SK-N-SH (cell line): ENCODE data around the gene WDR93. TPM values are rescaled to one million over a fixed set of nuclear protein-coding genes. Genes with fewer than 3 reads are reported as not detected.

ENCODE experiments used
- CTCF ChIA-PET: fragments of 300-600, 350-600 bp; formaldehyde crosslinking; extraction: SDS; loops from one replicate; lab custom pipeline; 2021; lab: Yijun Ruan, JAX
- POLR2A ChIA-PET: fragments of 350-600 bp; sonication (Branson Sonifier 250); formaldehyde crosslinking; extraction: SDS; loops from one replicate; lab custom pipeline; 2020; ENCODE audit warnings: antibody characterized with exemption, inconsistent platforms; lab: Yijun Ruan, JAX
- DNase-seq: peaks from one replicate; pipeline ENCODE4 v3.0.0; 2012
- H2AFZ ChIP-seq: fragments of 200-600 bp; sonication (generic); 2 replicates; pipeline ENCODE4 v1.8.1; 2016; ENCODE audit warnings: antibody characterized with exemption, mild to moderate bottlenecking, low read depth
- H3F3A ChIP-seq: fragments of 200-600 bp; sonication (generic); replicated peaks from 2 replicates; pipeline ENCODE3; 2016; ENCODE audit warnings: antibody characterized with exemption, mild to moderate bottlenecking; ENCODE audit not compliant: insufficient read depth
- H3K27ac ChIP-seq, 2 experiments: fragments of 200-500 bp in 1 of 2; fragments of 200-600 bp in 1 of 2; sonication (Bioruptor generic) in 1 of 2; sonication (generic), shearing (Covaris generic) in 1 of 2; 2 replicates each; pipeline versions ENCODE4 v1.5.1 to v1.6.1; 2014 to 2016; ENCODE audit warnings: low read depth in 2 of 2, inconsistent platforms in 1 of 2, low read length in 1 of 2, mild to moderate bottlenecking in 1 of 2, mixed read lengths in 1 of 2
- H3K27me3 ChIP-seq: fragments of 200-600 bp; sonication (generic), shearing (Covaris generic); 2 replicates; pipeline ENCODE4 v1.6.1; 2016; ENCODE audit warnings: mixed run types; ENCODE audit not compliant: insufficient read depth
- H3K36me3 ChIP-seq, 2 experiments: fragments of 200-500 bp in 1 of 2; fragments of 200-600 bp in 1 of 2; sonication (Bioruptor generic) in 1 of 2; sonication (generic) in 1 of 2; replicated peaks in 1 of 2; 2 replicates each; pipeline versions ENCODE3 to v1.5.1; 2014 to 2016; ENCODE audit warnings: low read length in 1 of 2, mild to moderate bottlenecking in 1 of 2; ENCODE audit not compliant: insufficient read depth in 2 of 2, control insufficient read depth in 1 of 2
- H3K4me1 ChIP-seq, 2 experiments: fragments of 200-500 bp in 1 of 2; fragments of 200-600 bp in 1 of 2; sonication (Bioruptor generic) in 1 of 2; sonication (generic), shearing (Covaris generic) in 1 of 2; 2 replicates each; pipeline versions ENCODE4 v1.5.1 to v1.6.1; 2014 to 2016; ENCODE audit warnings: low read depth in 1 of 2, low read length in 1 of 2, mixed run types in 1 of 2; ENCODE audit not compliant: insufficient read depth in 2 of 2, control insufficient read depth in 1 of 2
- H3K4me2 ChIP-seq: fragments of 200-600 bp; sonication (generic), shearing (Covaris generic); 2 replicates; pipeline ENCODE4 v1.6.1; 2017; ENCODE audit warnings: mixed run types
- H3K4me3 ChIP-seq, 2 experiments: fragments of 200-500 bp in 1 of 2; fragments of 200-600 bp in 1 of 2; sonication (Bioruptor generic) in 1 of 2; sonication (generic), shearing (Covaris generic) in 1 of 2; 2 replicates each; pipeline versions ENCODE4 v1.5.1 to v1.8.1; 2014 to 2016; ENCODE audit warnings: low read depth in 2 of 2, inconsistent platforms in 1 of 2, low read length in 1 of 2, mild to moderate bottlenecking in 1 of 2, mixed read lengths in 1 of 2, moderate library complexity in 1 of 2
- H3K79me2 ChIP-seq: fragments of 200-600 bp; sonication (generic); 2 replicates; pipeline ENCODE4 v1.8.1; 2017; ENCODE audit warnings: mild to moderate bottlenecking; ENCODE audit not compliant: insufficient read depth
- H3K9ac ChIP-seq: fragments of 200-600 bp; sonication (generic); 2 replicates; pipeline ENCODE4 v1.6.1; 2017; ENCODE audit warnings: mixed run types
- H3K9me2 ChIP-seq: fragments of 200-600 bp; sonication (generic); 2 replicates; pipeline ENCODE4 v1.6.1; 2017; ENCODE audit warnings: mixed run types
- H3K9me3 ChIP-seq: fragments of 200-600 bp; sonication (generic); 2 replicates; pipeline ENCODE4 v1.6.1; 2017; ENCODE audit warnings: mixed run types, mild to moderate bottlenecking, moderate library complexity
- H4K20me1 ChIP-seq: fragments of 200-600 bp; sonication (generic); 2 replicates; pipeline ENCODE4 v1.6.1; 2017; ENCODE audit warnings: mild to moderate bottlenecking, mixed run types; ENCODE audit not compliant: insufficient read depth
- CTCF ChIP-seq: fragments of 200-600 bp; sonication (generic); IDR thresholded peaks from 2 replicates; pipeline ENCODE4 v1.6.1; 2017; ENCODE audit warnings: antibody characterized with exemption, mild to moderate bottlenecking, moderate library complexity
- ELF1 ChIP-seq: IDR thresholded peaks from 2 replicates; pipeline ENCODE4 v1.4.0; 2012
- EZH2phosphoT487 ChIP-seq: fragments of 200-600 bp; sonication (generic); IDR thresholded peaks from 2 replicates; pipeline ENCODE4 v1.6.1; 2017; ENCODE audit warnings: low read depth, mixed run types, mild to moderate bottlenecking, antibody characterized with exemption, moderate library complexity, borderline replicate concordance
- FOSL2 ChIP-seq: IDR thresholded peaks from 2 replicates; pipeline ENCODE4 v1.4.0; 2012; ENCODE audit warnings: low read depth, mild to moderate bottlenecking, moderate library complexity, borderline replicate concordance
- GABPA ChIP-seq: IDR thresholded peaks from 2 replicates; pipeline ENCODE4 v1.4.0; 2012; ENCODE audit warnings: low read depth, mild to moderate bottlenecking
- JUND ChIP-seq: IDR thresholded peaks from 2 replicates; pipeline ENCODE4 v1.4.0; 2012
- NFIC ChIP-seq: IDR thresholded peaks from 2 replicates; pipeline ENCODE4 v1.4.0; 2012; ENCODE audit warnings: borderline replicate concordance
- RAD21 ChIP-seq: IDR thresholded peaks from 2 replicates; pipeline ENCODE4 v1.6.1; 2012; ENCODE audit warnings: mild to moderate bottlenecking, low read length
- REST ChIP-seq: IDR thresholded peaks from 2 replicates; pipeline ENCODE4 v1.6.1; 2012; ENCODE audit warnings: mild to moderate bottlenecking, low read depth, low read length, moderate library complexity
- TCF12 ChIP-seq: IDR thresholded peaks from 2 replicates; pipeline ENCODE4 v1.4.0; 2012
- USF2 ChIP-seq: fragments of 150-350 bp; IDR thresholded peaks from 2 replicates; pipeline ENCODE4 v1.6.1; 2017; ENCODE audit warnings: antibody characterized with exemption, low read length, low read depth, borderline replicate concordance
- WGBS: methylation state at CpG from one replicate; pipeline ENCODE4 v1.1.6; 2017; ENCODE audit warnings: low lambda C conversion rate; 5-methylcytosine and 5-hydroxymethylcytosine counted together
- polyA plus RNA-seq, 3 experiments: library from polyadenylated mRNA; depleted of rRNA; stranded (reverse); fragments of >200 nt; gene quantifications; 2 replicates each; pipeline ENCODE4 v1.2.3, GENCODE V29; 2012

WDR93 gene
- polyA plus RNA-seq, 1 of the 3 experiments (the other 2 are of a cell fraction): 0.35 TPM

- TF ChIP-seq USF2: no peak
- no peak for TF ChIP-seq TCF12
- TF ChIP-seq REST: no peak
- TF ChIP-seq EZH2phosphoT487: no peak
- TF ChIP-seq GABPA: no peak
- TF ChIP-seq ELF1: no peak
- TF ChIP-seq FOSL2: no peak
Measured at GRCh38 chr15:89774492-89774891, 83.9 kb downstream of the WDR93 start (continued).

DNA sequence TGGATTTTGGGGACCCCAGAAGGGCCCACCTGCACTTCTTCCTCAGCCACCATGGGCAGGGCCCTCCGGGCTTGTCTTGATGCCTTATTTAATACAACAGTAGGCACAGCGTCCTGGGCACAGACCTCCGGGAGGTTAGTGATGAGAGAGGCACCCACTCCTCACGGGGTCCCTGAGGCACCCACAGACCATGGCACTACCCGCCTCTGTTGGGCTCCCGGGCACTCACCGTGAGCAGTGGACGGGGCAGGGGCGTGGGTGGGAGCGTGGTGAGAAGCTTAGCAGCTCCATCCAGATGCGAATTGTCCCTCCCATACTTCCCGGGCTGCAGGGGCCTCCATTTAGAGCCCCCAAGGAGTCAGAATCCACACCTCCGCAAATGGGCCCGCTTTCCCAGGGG lies 85.2 kb downstream of the WDR93 start:
- Histone ChIP-seq H2AFZ (no peak overlapping the region; the same call in 1 of the 2 replicates), H3K27ac (no peak overlapping the region), H3K9me3 (no peaks in the 10 kb centered on the region), H3F3A (peaks cover 4% of the 10 kb centered on the region), H3K4me3 (peak overlapping the region in 1 of 2 experiments; percentile 37; a peak in 1 of 4 replicates), H3K36me3 (no peaks in the 10 kb centered on the region), H3K79me2 (no peaks in the 10 kb centered on the region), H3K4me2 (peak overlapping the region; percentile 70; the same call in 1 of the 2 replicates), H3K9ac (no peak overlapping the region), H3K4me1 (peaks cover 3 to 6% of the 10 kb centered on the region in 2 experiments; a peak in 2 of 4 replicates), H3K27me3 (no peaks in the 10 kb centered on the region), H4K20me1 (no peaks in the 10 kb centered on the region), H3K9me2 (no peaks in the 10 kb centered on the region)
- ChIA-PET POLR2A (no interaction called here), CTCF (interaction anchor here (0.6 to 7.6 kb wide), 4 partner anchors 8 to 178 kb away, joined by 3 to 61 read pairs (median 4); no protein-coding TSS in a partner anchor)
- WGBS: 90% methylated on average over 9 of the region's 14 CpGs
- TF ChIP-seq NFIC: no peak
- TF ChIP-seq RAD21: no peak
- TF ChIP-seq JUND: no peak
- TF ChIP-seq REST: no peak
- TF ChIP-seq CTCF: no peak
- no peak for DNase-seq
